GM18526 (cell line): ENCODE data around the gene TIMM21.

Experiments used
- POLR2A ChIP-seq: IDR thresholded peaks from 3 replicates; pipeline ENCODE4 v1.6.1; 2011; ENCODE audit not compliant: insufficient read length; ENCODE audit errors: extremely low read depth

Gene TIMM21, protein sequence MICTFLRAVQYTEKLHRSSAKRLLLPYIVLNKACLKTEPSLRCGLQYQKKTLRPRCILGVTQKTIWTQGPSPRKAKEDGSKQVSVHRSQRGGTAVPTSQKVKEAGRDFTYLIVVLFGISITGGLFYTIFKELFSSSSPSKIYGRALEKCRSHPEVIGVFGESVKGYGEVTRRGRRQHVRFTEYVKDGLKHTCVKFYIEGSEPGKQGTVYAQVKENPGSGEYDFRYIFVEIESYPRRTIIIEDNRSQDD

DNA sequence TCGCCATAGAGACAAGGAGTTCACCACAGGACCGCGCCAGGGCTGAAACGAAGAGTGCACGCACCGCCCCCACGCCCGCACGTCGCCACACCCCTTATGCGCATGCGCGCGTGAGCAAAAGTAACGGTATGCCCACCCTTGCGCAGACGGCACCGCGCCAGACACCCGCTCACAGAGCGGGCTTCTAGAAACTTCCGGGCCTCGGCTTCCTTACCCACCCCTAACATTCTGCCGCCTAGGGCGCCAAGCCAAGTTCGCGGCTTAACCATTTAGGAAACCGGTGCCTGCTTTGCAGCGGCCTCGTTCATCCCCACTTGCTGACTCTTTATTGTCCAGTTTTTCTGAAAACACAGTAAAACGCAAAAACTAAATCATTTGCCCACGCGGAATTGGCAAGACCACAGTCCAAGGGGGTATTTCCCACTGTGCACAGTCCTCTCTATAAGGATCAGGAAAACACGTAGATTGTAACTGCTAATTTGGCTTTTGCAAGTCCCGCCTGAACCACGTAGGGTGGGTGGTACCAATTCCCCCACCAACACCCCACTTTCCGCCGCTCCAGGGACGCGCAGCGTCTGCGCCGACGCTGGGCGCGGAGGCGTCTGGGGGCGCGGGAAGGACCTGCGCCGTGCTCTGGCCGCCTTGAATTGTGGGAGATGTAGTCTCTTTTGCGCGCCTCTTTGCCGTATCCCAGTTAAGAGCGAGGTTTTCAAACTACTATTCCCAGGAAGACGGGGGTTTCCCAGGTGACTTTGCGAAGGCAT, at the start of gene TIMM21, which contains the start of gene FBXO15:
Gene TIMM21 (plus strand): TSS at position 745 of the 764 bp plus-strand sequence. CDS start 286 bp downstream, outside the sequence.
Gene FBXO15 (minus strand): TSS at position 56 of the 764 bp plus-strand sequence. CDS start 49 bp downstream, at position 7.
- TF ChIP-seq POLR2A = peak; percentile 72

DNA sequence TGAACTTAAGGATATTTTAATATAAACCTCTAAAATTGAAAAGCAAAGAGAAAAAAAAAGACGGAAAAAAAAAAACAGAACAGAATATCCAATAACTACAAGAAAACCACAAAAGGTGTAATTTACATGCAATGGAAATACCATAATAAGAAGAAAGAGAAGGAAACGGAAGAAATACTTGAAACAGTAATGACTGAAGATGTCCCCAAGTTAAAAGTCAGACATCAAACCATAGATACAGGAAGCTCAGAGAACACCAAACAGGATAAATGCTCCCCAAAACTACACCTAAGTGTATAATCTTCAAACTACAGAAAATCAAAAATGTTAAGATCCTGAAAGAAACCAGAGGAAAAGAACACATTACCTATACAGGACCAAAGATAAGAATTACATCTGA, 39.9 kb upstream of the TIMM21 start:
- TF ChIP-seq POLR2A = no peak

DNA sequence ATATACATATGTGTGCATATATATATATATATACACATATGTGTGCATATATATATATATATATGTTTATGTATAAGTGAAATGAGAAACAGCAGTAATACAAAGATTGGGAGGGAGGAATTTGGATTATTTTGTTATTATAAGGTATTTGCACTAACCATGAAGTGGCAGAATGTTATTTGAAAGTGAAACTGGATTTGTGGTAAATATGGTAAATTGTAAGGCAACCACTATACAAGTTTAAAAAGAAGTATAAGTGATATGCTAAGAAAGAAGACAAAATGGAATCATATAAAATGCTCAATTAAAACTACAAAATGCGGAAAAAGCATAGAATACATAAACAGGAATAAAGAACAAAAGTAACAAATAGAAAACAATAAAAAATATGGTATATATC, 38.2 kb upstream of the TIMM21 start:
- TF ChIP-seq POLR2A = no peak

DNA sequence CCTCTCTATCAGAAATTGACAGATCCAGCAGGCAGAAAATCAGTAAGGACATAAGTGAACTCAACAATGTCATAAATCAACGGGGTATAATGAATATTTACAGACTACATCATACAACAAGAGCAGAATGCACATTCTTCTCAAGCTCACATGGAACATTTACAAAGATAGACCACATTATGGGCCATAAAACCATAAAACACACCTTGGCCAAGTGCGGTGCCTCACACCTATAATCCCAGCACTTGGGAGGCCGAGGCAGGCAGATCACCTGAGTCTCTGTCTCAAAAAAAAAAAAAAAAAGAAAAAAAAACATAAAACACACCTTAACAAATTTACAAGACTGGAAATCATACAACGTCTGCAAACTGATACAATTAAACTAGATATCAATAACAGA, 37.3 kb upstream of the TIMM21 start:
- no peak for TF ChIP-seq POLR2A

DNA sequence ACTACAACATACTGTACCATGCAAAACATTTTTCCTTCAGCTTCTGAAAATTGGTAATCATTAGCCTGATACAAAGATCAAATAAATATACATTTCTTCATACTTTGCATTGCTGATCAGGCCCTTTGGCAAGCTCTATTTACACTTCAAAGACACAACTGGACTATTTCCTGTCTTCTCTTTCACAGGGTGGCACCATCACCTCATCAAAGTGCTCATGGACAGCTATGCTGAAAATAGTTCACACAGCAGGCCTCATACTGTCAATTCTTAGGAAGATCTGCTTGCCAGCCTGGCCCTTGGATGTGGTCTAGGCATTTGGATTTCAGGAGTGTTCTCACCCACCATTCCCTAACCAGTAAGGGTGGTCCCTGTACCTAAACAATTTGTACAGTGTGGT, 34.6 kb upstream of the TIMM21 start:
- no peak for TF ChIP-seq POLR2A

DNA sequence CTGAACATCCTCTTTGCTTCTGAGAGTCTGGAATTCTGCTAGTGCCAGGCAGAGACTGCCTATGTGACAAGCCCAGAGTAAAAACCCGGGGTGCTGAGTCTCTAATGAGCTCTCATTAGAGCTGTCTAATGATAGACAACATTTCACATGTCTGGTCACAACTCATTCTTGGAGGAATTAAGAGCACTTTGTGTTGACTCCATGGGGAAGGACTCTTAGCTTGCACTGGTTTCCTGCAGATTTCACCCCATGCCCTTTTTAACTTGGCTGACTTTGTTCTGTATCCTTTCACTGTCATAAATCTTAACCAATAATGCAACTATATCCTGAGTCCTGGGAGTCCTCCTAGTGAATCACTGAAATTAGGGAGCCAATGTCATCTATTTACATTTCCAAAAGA, 34.2 kb upstream of the TIMM21 start:
- TF ChIP-seq POLR2A = no peak

DNA sequence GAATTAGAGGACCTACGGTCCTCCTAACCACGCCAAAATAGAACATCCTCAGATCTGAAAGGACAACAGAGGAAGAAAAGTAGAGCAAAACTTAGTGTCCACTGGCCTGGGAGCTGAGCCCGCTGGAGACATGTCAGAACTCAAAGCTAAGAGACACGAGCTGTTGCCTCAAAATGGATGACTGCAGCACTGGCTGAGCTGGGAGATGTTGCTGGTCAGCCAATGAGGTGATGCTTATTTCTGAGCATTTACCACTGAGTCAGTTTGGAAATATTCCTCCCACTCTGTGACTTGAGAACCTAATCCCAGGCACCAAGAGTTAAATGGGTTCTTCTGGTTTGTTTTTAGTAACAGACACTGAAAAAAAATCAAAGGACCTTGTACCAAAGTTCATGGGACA, 33.3 kb upstream of the TIMM21 start:
- TF ChIP-seq POLR2A = no peak

DNA sequence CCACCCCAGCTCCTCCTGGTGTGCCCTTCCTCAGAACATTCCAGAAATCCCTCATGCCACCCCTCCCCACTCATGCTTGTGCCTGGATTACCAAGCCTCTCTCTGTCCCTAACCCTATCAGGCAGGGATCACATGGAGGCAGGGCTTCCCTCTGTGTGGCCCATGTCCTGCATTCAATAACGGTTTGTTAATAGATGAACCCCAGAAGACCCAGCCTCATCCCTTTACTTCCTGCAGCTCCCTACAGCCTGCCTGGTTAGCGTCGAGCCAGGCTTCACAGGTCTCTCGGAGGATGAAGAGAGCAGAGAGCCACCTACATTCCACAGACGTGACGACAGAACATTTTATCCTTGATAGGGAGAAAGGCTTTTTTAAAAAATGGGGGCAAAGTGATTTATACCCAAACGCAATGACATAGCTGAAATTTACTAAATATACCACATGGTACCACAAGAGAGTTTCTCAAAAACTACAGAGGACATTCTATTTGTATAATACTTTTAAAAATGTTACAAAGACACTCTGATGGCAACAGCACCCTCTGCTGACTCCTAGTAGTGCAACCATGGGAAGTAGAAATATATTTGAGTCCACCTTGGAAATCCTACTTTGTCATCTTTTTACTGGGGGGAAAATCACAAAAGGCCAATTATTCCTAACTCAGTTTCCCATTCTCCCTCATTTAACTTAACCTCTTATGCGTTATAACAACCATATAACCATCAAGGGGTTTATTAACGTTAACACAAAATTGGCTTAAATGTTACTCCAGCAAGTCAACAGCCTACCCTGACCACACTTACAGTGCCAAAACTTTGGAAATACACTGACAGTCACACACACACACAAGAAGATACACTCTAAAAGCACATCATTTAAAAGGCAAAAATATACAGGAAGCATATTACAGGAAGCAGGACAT, 31.4 kb upstream of the TIMM21 start:
- TF ChIP-seq POLR2A = no peak

DNA sequence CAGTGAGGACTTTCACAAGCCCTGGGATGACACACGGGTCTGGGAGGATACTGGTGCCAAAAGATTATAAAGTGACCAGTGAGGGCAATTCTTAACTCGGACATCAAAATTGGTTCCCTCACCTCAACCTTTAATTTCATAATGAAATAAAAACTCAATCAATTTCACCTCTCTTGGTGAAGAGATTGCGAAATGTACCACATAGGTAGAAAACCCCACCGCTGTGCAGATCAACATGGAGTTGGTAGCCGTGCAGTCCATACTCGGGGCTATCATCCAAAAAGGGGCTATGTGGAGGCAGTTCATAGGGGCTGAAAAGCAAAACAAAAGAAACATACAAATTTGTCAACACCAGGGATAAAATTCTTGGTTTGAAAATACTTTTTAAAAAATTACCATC, 25.1 kb upstream of the TIMM21 start:
- no peak for TF ChIP-seq POLR2A

DNA sequence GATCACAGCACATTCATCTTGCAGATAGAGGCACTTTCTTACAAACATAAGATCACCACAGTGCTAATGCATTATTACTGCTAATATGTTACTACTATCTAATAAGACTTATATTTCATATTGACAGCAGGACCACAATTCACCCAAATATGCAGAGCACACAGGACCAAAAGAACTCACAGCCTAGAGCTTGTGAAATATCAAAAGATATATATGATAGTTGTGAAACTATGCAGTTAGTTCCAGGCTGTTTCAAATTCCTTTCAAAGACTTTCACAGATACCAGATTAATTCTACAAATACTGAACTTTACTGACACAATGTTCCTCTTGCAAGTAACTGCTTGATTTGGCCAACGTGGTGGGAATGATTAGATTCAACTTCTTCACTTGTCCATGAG, 23.7 kb upstream of the TIMM21 start:
- no peak for TF ChIP-seq POLR2A

DNA sequence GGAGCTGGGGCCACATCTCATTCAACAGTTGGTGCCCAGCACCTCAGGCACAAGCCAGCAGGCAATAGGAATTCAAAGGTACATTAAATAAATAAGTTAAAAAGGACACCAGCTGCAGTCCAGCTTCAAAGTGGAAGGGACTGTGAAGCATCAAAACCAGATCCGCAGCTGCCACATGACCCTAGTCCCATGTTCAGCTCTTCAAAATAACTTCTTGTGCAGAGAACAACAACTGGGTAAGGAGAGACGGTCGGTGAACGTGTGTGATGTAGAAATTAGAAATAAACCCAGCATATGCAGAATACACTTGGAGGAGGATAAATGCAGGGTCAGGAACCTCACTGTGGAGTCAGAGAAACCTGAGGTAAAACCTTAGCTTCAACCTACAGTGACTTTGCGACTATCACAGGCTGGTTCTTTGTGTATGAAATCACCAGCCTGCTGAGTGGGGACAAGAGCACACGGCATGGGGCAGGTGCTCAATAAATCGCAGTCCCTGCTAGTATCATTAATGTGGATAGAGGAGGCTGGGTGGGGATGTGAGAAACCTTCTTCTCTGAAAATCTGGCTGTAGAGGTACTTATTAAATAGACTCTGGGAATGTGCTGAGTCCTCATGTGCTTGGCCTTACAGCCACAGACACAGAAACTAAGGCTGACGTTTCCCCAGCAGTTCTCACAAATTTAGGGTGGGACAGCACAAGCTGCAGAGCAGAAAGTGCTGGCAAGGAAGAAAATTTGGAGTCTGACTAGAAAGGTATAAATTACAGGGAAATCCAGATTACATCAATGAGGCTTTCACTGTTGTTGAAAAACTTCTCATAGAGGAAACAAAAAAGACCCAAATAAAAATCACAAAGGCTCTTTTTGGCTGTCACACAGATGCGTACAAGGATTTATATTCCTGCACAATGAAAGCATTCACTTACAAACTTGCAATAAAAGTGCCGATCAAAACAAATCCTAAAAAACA, 21.4 kb upstream of the TIMM21 start:
- TF ChIP-seq POLR2A = no peak

DNA sequence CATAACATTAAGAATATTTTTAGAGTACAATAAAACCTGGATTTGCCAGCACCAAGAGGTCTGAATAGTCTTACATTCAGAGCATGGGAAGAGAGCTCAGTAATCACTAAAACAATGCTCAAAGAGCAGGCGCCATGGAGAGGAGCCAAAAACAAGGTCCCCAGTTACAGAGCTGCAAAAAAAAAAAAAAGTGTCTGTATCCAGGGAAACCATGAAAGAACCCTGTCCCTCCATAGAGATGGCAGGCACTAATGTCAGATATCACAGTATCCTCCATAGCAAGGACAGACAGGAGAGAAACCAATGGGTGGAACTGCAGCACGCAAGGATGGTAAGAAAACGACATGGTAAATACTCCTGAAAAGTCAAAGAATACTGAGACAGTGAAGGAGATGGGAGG, 20.2 kb upstream of the TIMM21 start:
- TF ChIP-seq POLR2A = no peak

DNA sequence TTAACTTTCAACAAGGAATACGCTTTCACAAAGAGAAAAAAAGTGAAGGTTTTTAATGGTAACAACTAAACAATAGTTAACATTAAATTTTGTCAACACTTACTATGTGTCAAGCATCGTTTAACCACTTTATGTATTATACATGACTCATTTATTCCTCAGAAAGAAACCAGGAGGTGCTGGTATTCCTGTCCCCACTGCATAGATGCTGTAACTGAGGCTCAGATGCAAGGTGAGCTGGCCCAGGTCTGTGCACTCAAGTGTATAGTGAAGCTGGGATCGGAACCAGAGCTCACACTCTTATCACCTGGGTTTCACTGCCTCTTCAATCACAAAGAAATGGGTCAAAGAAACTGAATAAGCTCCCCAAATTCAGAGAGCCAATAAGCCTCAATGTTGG, 17.2 kb upstream of the TIMM21 start:
- TF ChIP-seq POLR2A = no peak

DNA sequence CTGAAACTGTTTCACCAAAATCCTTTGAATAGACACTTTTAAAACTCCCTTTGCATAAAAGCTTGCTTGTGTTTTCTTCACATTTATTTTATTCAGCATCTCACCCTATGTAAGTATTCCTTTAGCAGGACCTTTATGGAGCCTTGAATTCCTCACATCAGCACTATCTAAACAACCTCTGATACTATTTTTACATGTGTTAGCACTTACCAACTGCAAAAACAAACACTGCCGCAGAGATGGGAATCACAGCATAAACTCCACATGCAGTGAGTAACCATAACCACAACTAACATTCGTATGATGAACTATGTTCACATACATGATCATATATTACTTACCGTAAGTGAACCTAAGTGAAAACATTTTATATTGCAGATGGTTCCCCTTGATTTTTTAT, 16.1 kb upstream of the TIMM21 start:
- no peak for TF ChIP-seq POLR2A

DNA sequence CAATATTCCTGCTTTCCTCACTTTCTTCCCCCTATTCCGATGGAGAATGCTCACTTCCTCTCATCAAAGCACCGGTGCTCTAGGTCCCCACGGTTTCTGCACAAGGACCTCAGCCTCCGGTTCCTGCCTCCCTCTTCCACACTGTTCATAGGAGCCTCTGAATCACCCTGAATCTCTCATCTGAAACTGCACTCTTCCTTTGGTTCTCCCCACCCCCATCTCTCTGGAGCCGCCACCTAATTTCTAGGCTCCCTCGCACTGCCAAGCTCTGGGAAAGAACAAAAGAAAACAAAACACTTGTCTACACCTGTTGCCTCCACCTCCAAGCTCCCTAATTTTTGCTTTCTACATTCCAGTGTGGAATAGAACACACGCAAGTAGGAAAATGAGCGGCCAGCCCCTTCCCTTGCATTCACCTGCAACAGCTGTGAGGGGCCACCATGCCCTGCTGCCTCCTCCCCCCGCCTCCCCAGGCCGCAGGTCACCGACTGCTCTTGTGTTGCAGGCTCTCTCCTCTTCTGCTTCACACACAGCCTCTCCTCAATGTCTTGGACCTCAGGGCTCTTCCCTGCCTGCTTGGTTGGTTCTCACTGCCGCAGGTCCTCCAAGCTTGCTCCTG, 10.3 kb upstream of the TIMM21 start:
- TF ChIP-seq POLR2A = no peak

DNA sequence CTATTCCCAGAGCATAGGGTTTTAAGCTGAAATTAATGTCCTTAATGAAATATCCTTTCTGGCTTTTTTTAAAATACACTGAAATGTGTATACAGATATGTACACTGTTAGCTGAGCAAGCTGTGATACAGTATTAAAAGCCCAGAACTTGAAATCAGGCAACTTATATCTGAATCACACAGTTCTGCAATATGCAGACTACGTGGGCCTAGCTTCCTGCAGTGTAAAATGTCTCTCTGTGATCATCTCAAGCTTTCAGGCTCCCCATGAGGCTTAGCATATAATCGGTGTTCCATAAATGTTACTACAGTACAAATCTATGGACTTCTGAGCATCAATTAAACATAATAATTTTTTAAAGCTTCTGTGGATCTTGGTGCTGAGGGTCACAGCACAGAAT, 8.9 kb upstream of the TIMM21 start:
- TF ChIP-seq POLR2A = no peak
